ENCODE data around the gene MPRIP. TPM values are rescaled to one million over a fixed set of nuclear protein-coding genes. Genes with fewer than 3 reads are reported as not detected.

The MPRIP gene
- total and polyA plus RNA-seq, 2 of the 13 experiments (the other 11 are each of a cell fraction or from before 2014, with no cell fraction given): 50.2 to 52.4 TPM

DNA sequence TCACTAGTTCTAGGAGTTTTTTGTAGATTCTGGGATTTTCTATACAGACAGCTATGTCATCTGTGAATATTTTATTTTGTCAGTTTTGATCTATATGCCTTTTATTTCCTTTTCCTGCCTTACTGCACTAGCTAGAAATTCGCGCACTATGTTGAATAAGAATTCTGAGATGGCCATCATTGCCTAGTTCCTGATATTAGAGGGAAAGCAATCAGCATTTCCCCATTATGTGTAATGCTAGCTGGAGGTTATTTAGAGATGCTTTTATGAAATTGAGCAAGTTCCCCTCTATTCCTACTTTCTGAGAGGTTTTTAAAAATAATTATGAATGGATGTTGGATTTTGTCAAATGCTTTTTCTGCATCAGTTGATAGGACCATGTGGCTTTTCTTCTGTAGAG is 23.8 kb downstream of the MPRIP start (continued):
- no peak for TF ChIP-seq THAP9 (CRISPR knock-in tag; IDR thresholded peaks at IDR 0.05; ENCODE audit: borderline replicate concordance)
- no peak for TF ChIP-seq ZSCAN20 (CRISPR knock-in tag; IDR thresholded peaks at IDR 0.05; ENCODE audit: borderline replicate concordance)
- TF ChIP-seq HHEX (CRISPR knock-in tag; IDR thresholded peaks at IDR 0.05): no peak
- no peak for TF ChIP-seq TGIF2 (CRISPR knock-in tag; IDR thresholded peaks at IDR 0.05)
- TF ChIP-seq ARNT2 (CRISPR knock-in tag; IDR thresholded peaks at IDR 0.05; ENCODE audit: low read depth): no peak
- no peak for TF ChIP-seq ZBTB8A (CRISPR knock-in tag; IDR thresholded peaks at IDR 0.05; ENCODE audit: borderline replicate concordance, low read depth)
- no peak for TF ChIP-seq SOX6 (IDR thresholded peaks at IDR 0.05)
- no peak for TF ChIP-seq SOX6 (CRISPR knock-in tag; IDR thresholded peaks at IDR 0.05)
- TF ChIP-seq CTCF (CRISPR knock-in tag; IDR thresholded peaks at IDR 0.05): no peak
- no peak for TF ChIP-seq ZNF333 (CRISPR knock-in tag; IDR thresholded peaks at IDR 0.05; ENCODE audit: borderline replicate concordance)
